Measurements from ENCODE around the gene CCL5. TPM values are rescaled to one million over a fixed set of nuclear protein-coding genes. Genes with fewer than 3 reads are reported as not detected.

The CCL5 gene
- total and polyA plus RNA-seq, 4 donors: 3.2 to 15.3 (median 10.7) TPM

DNA sequence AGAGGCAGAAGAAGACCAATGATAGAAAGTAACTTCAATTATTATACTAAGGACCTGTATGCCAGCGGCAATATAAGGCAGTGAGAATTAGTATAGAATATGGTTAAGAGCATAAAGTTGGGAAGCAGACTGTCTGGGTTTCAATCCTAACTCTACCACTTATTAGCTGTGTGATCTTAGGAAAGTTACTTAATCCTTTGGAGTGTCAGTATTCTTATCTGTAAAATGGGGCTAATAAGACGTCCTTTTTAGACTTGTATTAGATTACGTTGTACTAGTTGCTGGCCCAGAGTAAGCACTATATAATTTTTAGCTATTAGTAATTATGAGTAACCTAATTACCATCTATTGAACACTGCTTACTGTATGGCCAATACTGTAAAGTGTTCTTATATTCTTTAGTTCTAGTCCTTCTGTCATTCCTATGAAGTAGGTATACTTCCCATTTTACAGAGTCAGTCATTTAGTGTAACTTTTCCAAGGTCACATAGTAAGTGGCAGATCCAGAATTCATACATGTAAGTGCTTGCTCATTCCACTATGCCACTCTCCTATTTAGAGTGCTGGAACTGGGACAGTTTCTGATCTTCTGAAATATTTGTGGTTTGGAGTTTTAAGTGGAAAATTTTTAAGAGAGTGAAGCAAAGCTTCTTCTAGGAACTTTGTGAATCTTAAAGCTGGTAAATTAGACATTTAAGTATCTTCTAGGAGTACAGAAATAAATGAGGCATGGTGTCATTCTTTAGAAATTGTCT is 33.9 kb downstream of the CCL5 start:
- Histone ChIP-seq H3K9ac (ENCODE audit: insufficient read depth in 1 of 2, low read length in 2 of 2) (no peak overlapping the region), H3K4me1 (ENCODE audit: control insufficient read depth in 5 of 5, insufficient read depth in 5 of 5, low read length in 5 of 5) (no peaks in the 10 kb centered on the region), H3K27ac (ENCODE audit: low read depth in 1 of 2, low read length in 1 of 2) (no peak overlapping the region), H3K36me3 (ENCODE audit: control insufficient read depth in 4 of 4, insufficient read depth in 4 of 4, low read length in 4 of 4) (peaks cover 37 to 66% (median 48%) of the 10 kb centered on the region in 4 donors), H3K9me3 (ENCODE audit: control insufficient read depth in 4 of 4, insufficient read depth in 3 of 4, low read length in 3 of 4) (no peaks in the 10 kb centered on the region), H3K27me3 (ENCODE audit: control insufficient read depth in 3 of 3, insufficient read depth in 3 of 3, low read length in 2 of 3) (no peaks in the 10 kb centered on the region), H3K4me3 (no peak overlapping the region)
- TF ChIP-seq, protein P1, sequence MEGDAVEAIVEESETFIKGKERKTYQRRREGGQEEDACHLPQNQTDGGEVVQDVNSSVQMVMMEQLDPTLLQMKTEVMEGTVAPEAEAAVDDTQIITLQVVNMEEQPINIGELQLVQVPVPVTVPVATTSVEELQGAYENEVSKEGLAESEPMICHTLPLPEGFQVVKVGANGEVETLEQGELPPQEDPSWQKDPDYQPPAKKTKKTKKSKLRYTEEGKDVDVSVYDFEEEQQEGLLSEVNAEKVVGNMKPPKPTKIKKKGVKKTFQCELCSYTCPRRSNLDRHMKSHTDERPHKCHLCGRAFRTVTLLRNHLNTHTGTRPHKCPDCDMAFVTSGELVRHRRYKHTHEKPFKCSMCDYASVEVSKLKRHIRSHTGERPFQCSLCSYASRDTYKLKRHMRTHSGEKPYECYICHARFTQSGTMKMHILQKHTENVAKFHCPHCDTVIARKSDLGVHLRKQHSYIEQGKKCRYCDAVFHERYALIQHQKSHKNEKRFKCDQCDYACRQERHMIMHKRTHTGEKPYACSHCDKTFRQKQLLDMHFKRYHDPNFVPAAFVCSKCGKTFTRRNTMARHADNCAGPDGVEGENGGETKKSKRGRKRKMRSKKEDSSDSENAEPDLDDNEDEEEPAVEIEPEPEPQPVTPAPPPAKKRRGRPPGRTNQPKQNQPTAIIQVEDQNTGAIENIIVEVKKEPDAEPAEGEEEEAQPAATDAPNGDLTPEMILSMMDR (IDR thresholded peaks at IDR 0.05; ENCODE audit: control extremely low read depth, extremely low read depth): no peak
- DNase-seq (no peak), ATAC-seq (ENCODE audit: insufficient read depth, low FRiP score) (no peak)
- WGBS, 2 donors: 94% methylated on average over 3 of the region's 3 CpGs

DNA sequence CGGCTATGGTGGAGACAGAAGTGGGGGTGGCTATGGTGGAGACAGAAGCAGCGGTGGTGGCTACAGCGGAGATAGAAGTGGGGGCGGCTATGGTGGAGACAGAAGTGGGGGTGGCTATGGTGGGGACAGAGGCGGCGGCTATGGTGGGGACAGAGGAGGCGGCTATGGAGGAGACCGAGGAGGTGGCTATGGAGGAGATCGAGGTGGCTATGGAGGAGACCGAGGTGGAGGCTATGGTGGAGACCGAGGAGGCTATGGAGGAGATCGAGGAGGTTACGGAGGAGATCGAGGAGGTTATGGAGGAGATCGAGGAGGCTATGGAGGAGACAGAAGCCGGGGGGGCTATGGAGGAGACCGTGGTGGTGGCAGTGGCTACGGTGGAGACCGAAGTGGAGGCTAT is 35.6 kb downstream of the CCL5 start:
- no peak overlapping the region for H3K9ac ChIP-seq (ENCODE audit: insufficient read depth in 1 of 2, low read length in 2 of 2)
- H3K27me3 ChIP-seq (ENCODE audit: control insufficient read depth in 3 of 3, insufficient read depth in 3 of 3, low read length in 2 of 3): no peaks in the 10 kb centered on the region
- DNase-seq (no peak), ATAC-seq (ENCODE audit: insufficient read depth, low FRiP score) (no peak)
- H3K4me1 ChIP-seq (ENCODE audit: control insufficient read depth in 5 of 5, insufficient read depth in 5 of 5, low read length in 5 of 5): no peaks in the 10 kb centered on the region
- H3K36me3 ChIP-seq (ENCODE audit: control insufficient read depth in 4 of 4, insufficient read depth in 4 of 4, low read length in 4 of 4): peaks cover 39 to 70% (median 51%) of the 10 kb centered on the region in 4 donors
- H3K4me3 ChIP-seq: no peak overlapping the region
- TF ChIP-seq, protein P1 (IDR thresholded peaks at IDR 0.05; ENCODE audit: control extremely low read depth, extremely low read depth): no peak
- H3K9me3 ChIP-seq (ENCODE audit: control insufficient read depth in 4 of 4, insufficient read depth in 3 of 4, low read length in 3 of 4): no peaks in the 10 kb centered on the region
- no peak overlapping the region for H3K27ac ChIP-seq (ENCODE audit: low read depth in 1 of 2, low read length in 1 of 2)
- 97% methylated on average over 19 of the region's 19 CpGs for WGBS, 2 donors

DNA sequence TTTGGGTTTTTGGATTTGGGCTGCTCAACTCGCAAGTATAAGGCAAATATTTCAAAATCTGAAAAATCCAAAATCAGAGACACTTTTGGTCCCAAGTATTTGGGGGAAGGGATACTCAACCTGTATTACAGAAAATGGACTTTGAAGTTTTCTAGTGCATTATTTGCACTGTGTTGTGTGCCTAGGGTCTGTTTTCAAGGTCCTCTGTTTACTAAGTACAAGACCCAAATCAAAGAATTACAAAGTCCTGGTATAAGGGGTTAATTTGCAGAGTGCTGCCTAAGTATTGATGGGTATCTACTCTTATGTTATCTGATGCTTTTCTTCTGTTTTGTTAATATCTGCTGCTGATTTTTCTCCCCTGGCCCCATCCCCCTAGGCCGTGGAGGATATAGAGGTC is 36.5 kb downstream of the CCL5 start:
- peaks cover 40 to 73% (median 54%) of the 10 kb centered on the region in 4 donors for H3K36me3 ChIP-seq (ENCODE audit: control insufficient read depth in 4 of 4, insufficient read depth in 4 of 4, low read length in 4 of 4)
- no peak overlapping the region for H3K9ac ChIP-seq (ENCODE audit: insufficient read depth in 1 of 2, low read length in 2 of 2)
- H3K27ac ChIP-seq (ENCODE audit: low read depth in 1 of 2, low read length in 1 of 2): no peak overlapping the region
- no peaks in the 10 kb centered on the region for H3K9me3 ChIP-seq (ENCODE audit: control insufficient read depth in 4 of 4, insufficient read depth in 3 of 4, low read length in 3 of 4)
- DNase-seq (no peak), ATAC-seq (ENCODE audit: insufficient read depth, low FRiP score) (no peak)
- TF ChIP-seq, protein P1 (IDR thresholded peaks at IDR 0.05; ENCODE audit: control extremely low read depth, extremely low read depth): no peak
- no peaks in the 10 kb centered on the region for H3K4me1 ChIP-seq (ENCODE audit: control insufficient read depth in 5 of 5, insufficient read depth in 5 of 5, low read length in 5 of 5)
- H3K27me3 ChIP-seq (ENCODE audit: control insufficient read depth in 3 of 3, insufficient read depth in 3 of 3, low read length in 2 of 3): no peaks in the 10 kb centered on the region
- 93 to 97% methylated on average over 2 of the region's 2 CpGs for WGBS, 2 donors
- H3K4me3 ChIP-seq: no peak overlapping the region

Data from lung (tissue), 12 donors.